SK-N-MC (cell line): ENCODE data around the gene TCTN1.

Experiments
- EZH2 ChIP-seq: fragments of 200-600 bp; sonication (generic); IDR thresholded peaks from one replicate; pipeline ENCODE4 v1.6.1; 2017; ENCODE audit warnings: antibody characterized with exemption
- FOXP2 ChIP-seq: optimal IDR thresholded peaks from 2 replicates; pipeline ENCODE3; 2011; ENCODE audit warnings: mild to moderate bottlenecking, moderate library complexity; ENCODE audit not compliant: insufficient read depth; ENCODE audit errors: extremely low read length, control extremely low read depth
- POLR2AphosphoS5 ChIP-seq: IDR thresholded peaks from 2 replicates; pipeline ENCODE4 v1.6.1; 2012; ENCODE audit warnings: mild to moderate bottlenecking, low read depth, low read length, borderline replicate concordance

- TF ChIP-seq EZH2 (no peak), POLR2AphosphoS5 (no peak), FOXP2 (no peak)
Observed at GRCh38 chr12:110639336-110640141, 25.6 kb downstream of the TCTN1 start.
